Activated CD8-positive, alpha-beta T cell treated with anti-CD3 and anti-CD28 coated beads for 36 hours (primary cell): ENCODE measurements around the gene CNTNAP3B. TPM values are rescaled to one million over a fixed set of nuclear protein-coding genes. Genes with fewer than 3 reads are reported as not detected.
"Not testable (repeated sequence)": the region's sequence is repeated elsewhere in the genome, so short reads cannot be mapped to it uniquely, and the experiment has no call there.

ENCODE experiments used
- ATAC-seq: fragments of 200-7000 bp; cut with Tn5 transposase; one replicate; pipeline ENCODE4 v1.10.0; 2021; ENCODE audit warnings: mild to moderate bottlenecking, moderate library complexity
- CTCF ChIA-PET: fragments of 350-600 bp; sonication (Branson Sonifier 250); formaldehyde crosslinking; loops from one replicate; lab custom pipeline; 2021; ENCODE audit warnings: antibody characterized with exemption; lab: Charles Lee
- POLR2A ChIA-PET: fragments of 350-600 bp; sonication (Branson Sonifier 250); formaldehyde crosslinking; loops from one replicate; lab custom pipeline; 2021; ENCODE audit warnings: antibody characterized with exemption; lab: Charles Lee
- DNase-seq: peaks from one replicate; pipeline ENCODE4 v3.0.0-alpha.2; 2020
- H3K27ac Mint-ChIP-seq: one replicate; pipeline ENCODE4 v1.8.0; 2021; ENCODE audit warnings: mild to moderate bottlenecking, mixed read lengths
- H3K27me3 Mint-ChIP-seq: one replicate; pipeline ENCODE4 v1.8.0; 2021; ENCODE audit warnings: mixed read lengths
- H3K36me3 Mint-ChIP-seq: one replicate; pipeline ENCODE4 v1.8.0; 2021; ENCODE audit warnings: low read depth, mixed read lengths
- H3K4me1 Mint-ChIP-seq: one replicate; pipeline ENCODE4 v1.8.0; 2021; ENCODE audit warnings: low read depth, mixed read lengths
- H3K4me3 Mint-ChIP-seq: one replicate; pipeline ENCODE4 v1.8.0; 2021; ENCODE audit warnings: mild to moderate bottlenecking, moderate library complexity, mixed read lengths
- H3K9me3 Mint-ChIP-seq: one replicate; pipeline ENCODE4 v1.8.0; 2021; ENCODE audit warnings: mixed read lengths
- intact Hi-C: fragments of 100-400 bp; cut with micrococcal nuclease; formaldehyde crosslinking; loops from one replicate; pipeline ENCODE4 v1.10.0; 2022
- total RNA-seq, 2 experiments: library from RNA; stranded (reverse); gene quantifications; one replicate each; pipeline ENCODE4 v1.2.3, GENCODE V29; 2021

CNTNAP3B gene
- total RNA-seq, 2 experiments from 2014 or later, result not detected

DNA sequence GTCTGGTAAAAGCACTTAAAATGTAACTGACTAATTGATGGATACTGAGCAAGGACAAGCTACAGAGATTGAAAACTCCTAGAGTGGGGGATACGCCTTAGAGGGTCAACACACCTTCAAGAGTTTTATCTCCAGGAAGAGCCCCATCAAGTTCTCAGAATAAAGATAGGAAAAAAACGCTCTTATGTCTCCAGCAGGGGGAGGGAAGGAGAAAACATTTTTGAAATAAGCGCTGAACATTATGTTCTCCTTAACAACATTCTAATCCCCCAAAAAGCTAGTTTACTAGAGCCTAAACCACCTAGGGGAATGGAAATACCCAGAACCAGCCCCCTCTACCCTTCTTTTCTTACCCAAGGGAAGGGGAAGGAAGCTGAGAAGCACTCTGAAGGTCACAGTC lies 187.5 kb downstream of the CNTNAP3B start:
- H3K36me3 Mint-ChIP-seq, H3K27ac Mint-ChIP-seq, intact Hi-C loops, ATAC-seq, H3K4me3 Mint-ChIP-seq, H3K4me1 Mint-ChIP-seq, CTCF ChIA-PET, H3K9me3 Mint-ChIP-seq, POLR2A ChIA-PET, DNase-seq, H3K27me3 Mint-ChIP-seq: not testable (repeated sequence)

- H3K27me3 Mint-ChIP-seq, POLR2A ChIA-PET, H3K4me3 Mint-ChIP-seq, ATAC-seq, H3K9me3 Mint-ChIP-seq, intact Hi-C loops, H3K36me3 Mint-ChIP-seq, H3K27ac Mint-ChIP-seq, DNase-seq, H3K4me1 Mint-ChIP-seq, CTCF ChIA-PET: not testable (repeated sequence)
These were observed 191.1 kb downstream of the CNTNAP3B start for GRCh38 chr9:41938143-41938542.

GRCh38 chr9:41935727-41936126 lies 193.5 kb downstream of the CNTNAP3B start:
- ATAC-seq, intact Hi-C loops, H3K4me1 Mint-ChIP-seq: not testable (repeated sequence)

DNA sequence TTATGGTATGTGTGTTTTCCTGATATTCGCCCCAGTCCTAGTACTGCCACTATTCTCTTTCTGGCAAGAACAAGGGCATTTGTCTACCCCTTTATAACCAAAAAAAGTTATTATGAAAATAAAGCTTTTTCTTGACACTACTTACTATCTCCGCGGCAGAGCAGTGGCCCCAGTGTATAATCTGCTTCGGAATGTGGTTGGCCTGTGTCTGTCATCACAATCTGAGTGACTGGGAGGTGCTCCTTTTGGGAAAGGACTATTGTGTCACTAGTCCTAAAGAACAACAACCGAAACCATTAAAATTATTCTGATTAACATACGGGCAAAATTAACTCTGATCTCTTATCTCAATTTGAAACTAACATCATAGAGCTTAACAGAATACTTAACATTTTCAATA lies 200.1 kb downstream of the CNTNAP3B start:
- POLR2A ChIA-PET, ATAC-seq, H3K9me3 Mint-ChIP-seq, intact Hi-C loops, CTCF ChIA-PET, DNase-seq, H3K27ac Mint-ChIP-seq, H3K27me3 Mint-ChIP-seq, H3K4me1 Mint-ChIP-seq, H3K36me3 Mint-ChIP-seq, H3K4me3 Mint-ChIP-seq: not testable (repeated sequence)

More at GRCh38 chr9:41935727-41936126, 193.5 kb downstream of the CNTNAP3B start:
- H3K9me3 Mint-ChIP-seq, H3K36me3 Mint-ChIP-seq, H3K27me3 Mint-ChIP-seq, CTCF ChIA-PET, POLR2A ChIA-PET, H3K4me3 Mint-ChIP-seq, DNase-seq, H3K27ac Mint-ChIP-seq: not testable (repeated sequence)

GRCh38 chr9:41917374-41917773 lies 211.9 kb downstream of the CNTNAP3B start:
- CTCF ChIA-PET, H3K27ac Mint-ChIP-seq, DNase-seq, ATAC-seq, H3K36me3 Mint-ChIP-seq, H3K27me3 Mint-ChIP-seq, H3K4me1 Mint-ChIP-seq, H3K4me3 Mint-ChIP-seq, intact Hi-C loops, POLR2A ChIA-PET, H3K9me3 Mint-ChIP-seq: not testable (repeated sequence)

DNA sequence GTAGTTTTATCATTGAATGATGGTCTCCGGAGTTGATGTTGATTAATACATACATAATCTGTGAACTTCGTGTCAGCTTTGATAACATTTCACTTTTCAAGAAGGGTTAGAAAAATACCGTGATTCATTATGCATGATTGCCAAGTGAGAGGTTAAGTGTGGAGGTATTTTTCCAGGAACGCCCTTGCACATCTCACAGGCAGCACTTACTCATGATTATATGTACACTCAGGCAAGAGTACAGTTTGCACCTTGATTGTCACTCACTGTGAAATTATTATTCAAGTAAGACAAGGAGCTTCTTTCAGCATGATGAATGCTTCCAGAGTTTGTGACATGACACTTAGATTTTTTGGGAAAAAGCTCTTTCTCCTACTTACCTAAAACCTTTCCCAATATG lies 223.7 kb downstream of the CNTNAP3B start:
- intact Hi-C loops, H3K4me3 Mint-ChIP-seq: not testable (repeated sequence)

GRCh38 chr9:41902762-41903161 lies 226.5 kb downstream of the CNTNAP3B start:
- POLR2A ChIA-PET, H3K9me3 Mint-ChIP-seq, H3K36me3 Mint-ChIP-seq, H3K4me3 Mint-ChIP-seq, intact Hi-C loops, H3K27ac Mint-ChIP-seq, H3K27me3 Mint-ChIP-seq, H3K4me1 Mint-ChIP-seq, CTCF ChIA-PET, DNase-seq, ATAC-seq: not testable (repeated sequence)

More for the DNA sequence above, 223.7 kb downstream of the CNTNAP3B start:
- CTCF ChIA-PET, H3K36me3 Mint-ChIP-seq, DNase-seq, H3K4me1 Mint-ChIP-seq, H3K9me3 Mint-ChIP-seq, POLR2A ChIA-PET, H3K27me3 Mint-ChIP-seq, ATAC-seq, H3K27ac Mint-ChIP-seq: not testable (repeated sequence)

- H3K4me1 Mint-ChIP-seq, CTCF ChIA-PET, DNase-seq, H3K27ac Mint-ChIP-seq, H3K9me3 Mint-ChIP-seq, H3K4me3 Mint-ChIP-seq, H3K27me3 Mint-ChIP-seq, intact Hi-C loops, H3K36me3 Mint-ChIP-seq, POLR2A ChIA-PET, ATAC-seq: not testable (repeated sequence)
These were observed 230.4 kb downstream of the CNTNAP3B start for GRCh38 chr9:41898720-41899343.

DNA sequence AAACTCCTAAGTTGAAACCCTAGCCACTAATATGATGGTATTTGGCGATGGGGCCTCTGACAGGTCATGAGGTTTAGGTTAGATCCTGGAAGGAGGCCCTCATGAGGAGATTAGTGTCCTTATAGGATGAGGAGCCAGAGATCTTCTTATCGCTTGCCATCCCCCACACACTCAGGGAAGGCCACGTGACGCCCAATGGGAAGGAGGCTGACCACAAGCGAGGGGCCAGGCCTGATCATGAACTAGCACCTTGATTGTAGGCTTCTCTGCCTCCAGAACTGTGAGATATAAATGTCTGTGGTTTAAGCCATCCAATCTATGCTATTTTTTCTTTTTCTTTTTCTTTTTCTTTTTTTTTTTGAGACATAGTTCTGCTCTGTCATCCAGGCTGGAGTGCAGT lies 254.7 kb downstream of the CNTNAP3B start:
- CTCF ChIA-PET, intact Hi-C loops, H3K36me3 Mint-ChIP-seq, H3K4me3 Mint-ChIP-seq, ATAC-seq, DNase-seq, H3K4me1 Mint-ChIP-seq, H3K27me3 Mint-ChIP-seq, H3K9me3 Mint-ChIP-seq, H3K27ac Mint-ChIP-seq, POLR2A ChIA-PET: not testable (repeated sequence)

DNA sequence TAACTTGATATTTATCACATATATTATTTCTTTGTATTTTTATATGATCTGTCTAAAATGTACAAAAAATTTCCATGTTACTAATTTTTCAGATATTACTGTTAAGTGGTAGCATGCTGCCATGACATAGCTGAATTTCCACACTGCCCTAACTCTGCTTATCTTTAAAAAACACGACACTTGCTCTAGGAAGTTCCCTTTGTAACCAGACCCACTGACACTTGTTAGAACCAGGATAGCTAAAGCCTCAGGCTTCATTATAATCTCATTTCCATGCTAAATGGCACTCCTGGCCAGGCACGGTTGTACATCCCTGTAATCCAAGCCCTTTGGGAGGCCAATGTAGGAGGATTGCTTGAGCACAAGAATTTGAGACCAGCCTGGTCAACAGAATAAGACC lies 273.8 kb downstream of the CNTNAP3B start:
- H3K9me3 Mint-ChIP-seq, H3K27me3 Mint-ChIP-seq, CTCF ChIA-PET, H3K4me1 Mint-ChIP-seq, ATAC-seq, H3K27ac Mint-ChIP-seq, intact Hi-C loops, H3K4me3 Mint-ChIP-seq, DNase-seq, POLR2A ChIA-PET, H3K36me3 Mint-ChIP-seq: not testable (repeated sequence)

GRCh38 chr9:41851848-41852740 lies 277.1 kb downstream of the CNTNAP3B start:
- H3K4me1 Mint-ChIP-seq, H3K36me3 Mint-ChIP-seq, H3K4me3 Mint-ChIP-seq, H3K27ac Mint-ChIP-seq, intact Hi-C loops, DNase-seq, H3K27me3 Mint-ChIP-seq, H3K9me3 Mint-ChIP-seq, ATAC-seq, POLR2A ChIA-PET, CTCF ChIA-PET: not testable (repeated sequence)

GRCh38 chr9:41847829-41848228 lies 281.4 kb downstream of the CNTNAP3B start:
- POLR2A ChIA-PET, H3K4me3 Mint-ChIP-seq, CTCF ChIA-PET, DNase-seq, H3K36me3 Mint-ChIP-seq, H3K27ac Mint-ChIP-seq, H3K4me1 Mint-ChIP-seq, H3K27me3 Mint-ChIP-seq, intact Hi-C loops, H3K9me3 Mint-ChIP-seq, ATAC-seq: not testable (repeated sequence)
